Embryonic facial prominence (tissue), 1 donor: ENCODE data around the gene TNIP1.

Source experiments
- DNase-seq: peaks from one replicate; pipeline ENCODE4 v3.0.0-alpha.2; 2016; ENCODE audit errors: extremely low spot score

The TNIP1 gene

GRCh38 chr5:151064916-151065499 lies 15.8 kb downstream of the TNIP1 start:
- no peak for DNase-seq

- no peak for DNase-seq
Measured at GRCh38 chr5:151063142-151063989, 17.5 kb downstream of the TNIP1 start.

- DNase-seq, result no peak
Measured at GRCh38 chr5:151062405-151063141, 18.3 kb downstream of the TNIP1 start.

GRCh38 chr5:151060742-151061141 lies 20.1 kb downstream of the TNIP1 start:
- no peak for DNase-seq

- no peak for DNase-seq
Measured at GRCh38 chr5:151058891-151059489, 21.8 kb downstream of the TNIP1 start.

- no peak for DNase-seq
Measured at GRCh38 chr5:151058301-151058700, 22.5 kb downstream of the TNIP1 start.

- no peak for DNase-seq
Measured at GRCh38 chr5:151056379-151057325, 24.2 kb downstream of the TNIP1 start.

GRCh38 chr5:151055336-151055735 lies 25.5 kb downstream of the TNIP1 start:
- no peak for DNase-seq

GRCh38 chr5:151054709-151055108 lies 26.1 kb downstream of the TNIP1 start:
- DNase-seq, result no peak

GRCh38 chr5:151053796-151054462 lies 26.9 kb downstream of the TNIP1 start:
- DNase-seq, result no peak

- DNase-seq, result no peak
Measured at GRCh38 chr5:151052836-151053235, 28.0 kb downstream of the TNIP1 start.

- no peak for DNase-seq
Measured at GRCh38 chr5:151051931-151052608, 28.8 kb downstream of the TNIP1 start.

GRCh38 chr5:151051066-151051930 lies 29.5 kb downstream of the TNIP1 start:
- peak; percentile 52 for DNase-seq

GRCh38 chr5:151048526-151048925 lies 32.3 kb downstream of the TNIP1 start:
- DNase-seq, result no peak

GRCh38 chr5:151047814-151048425 lies 32.9 kb downstream of the TNIP1 start:
- no peak for DNase-seq

- DNase-seq, result no peak
Measured at GRCh38 chr5:151042453-151043093, 38.3 kb downstream of the TNIP1 start.

GRCh38 chr5:151041577-151042268 lies 39.1 kb downstream of the TNIP1 start:
- no peak for DNase-seq
